GM23338 (cell line): ENCODE measurements around the gene GPC6. TPM values are rescaled to one million over a fixed set of nuclear protein-coding genes. Genes with fewer than 3 reads are reported as not detected.

ENCODE experiments used
- ATAC-seq: fragments of 200-7000 bp; cut with Tn5 transposase; 3 replicates; pipeline ENCODE4 v1.9.1; 2020
- DNase-seq: peaks from one replicate; pipeline ENCODE4 v3.0.0-alpha.2; 2015; ENCODE audit warnings: low spot score
- H2AFZ ChIP-seq: fragments of 200-600 bp; sonication (generic); 2 replicates; pipeline ENCODE4 v1.8.0; 2016; ENCODE audit warnings: antibody characterized with exemption, mild to moderate bottlenecking, moderate library complexity
- H3F3A ChIP-seq: fragments of 200-600 bp; sonication (generic); replicated peaks from 2 replicates; pipeline ENCODE4 v1.8.0; 2017; ENCODE audit warnings: antibody characterized with exemption, mixed run types, low read depth
- H3K27ac ChIP-seq: fragments of 200-600 bp; sonication (generic); 2 replicates; pipeline ENCODE4 v1.6.1; 2016; ENCODE audit warnings: low read depth
- H3K27me3 ChIP-seq: fragments of 200-600 bp; sonication (generic); 2 replicates; pipeline ENCODE4 v1.8.0; 2016; ENCODE audit warnings: mild to moderate bottlenecking, mixed run types, moderate library complexity; ENCODE audit not compliant: insufficient read depth
- H3K36me3 ChIP-seq: fragments of 200-600 bp; sonication (generic); 2 replicates; pipeline ENCODE4 v1.8.0; 2016; ENCODE audit warnings: mild to moderate bottlenecking; ENCODE audit not compliant: insufficient read depth
- H3K4me1 ChIP-seq: fragments of 200-600 bp; sonication (generic); 2 replicates; pipeline ENCODE4 v1.8.0; 2016; ENCODE audit warnings: mild to moderate bottlenecking, moderate library complexity; ENCODE audit not compliant: insufficient read depth
- H3K4me2 ChIP-seq: fragments of 200-600 bp; sonication (generic); 2 replicates; pipeline ENCODE4 v1.7.1; 2017; ENCODE audit warnings: mixed run types
- H3K4me3 ChIP-seq: fragments of 200-600 bp; sonication (generic); 2 replicates; pipeline ENCODE4 v1.6.1; 2016; ENCODE audit warnings: mixed run types
- H3K79me2 ChIP-seq: fragments of 200-600 bp; sonication (generic); replicated peaks from 2 replicates; pipeline ENCODE4 v1.8.0; 2017; ENCODE audit warnings: mild to moderate bottlenecking; ENCODE audit not compliant: insufficient read depth
- H3K9me2 ChIP-seq: fragments of 200-600 bp; sonication (generic); 2 replicates; pipeline ENCODE4 v1.8.0; 2017; ENCODE audit not compliant: insufficient read depth
- H4K20me1 ChIP-seq: fragments of 200-600 bp; sonication (generic); replicated peaks from 2 replicates; pipeline ENCODE4 v1.8.0; 2017; ENCODE audit warnings: mild to moderate bottlenecking; ENCODE audit not compliant: insufficient read depth
- H3K27ac Mint-ChIP-seq: 2 replicates; pipeline ENCODE4 v1.8.0; 2020; ENCODE audit warnings: inconsistent platforms, mild to moderate bottlenecking, moderate library complexity, mixed read lengths
- H3K27me3 Mint-ChIP-seq: 3 replicates; pipeline ENCODE4 v1.8.0; 2022; ENCODE audit warnings: low read depth, mild to moderate bottlenecking, moderate library complexity, mixed read lengths, inconsistent platforms; ENCODE audit not compliant: insufficient read depth, poor library complexity
- H3K36me3 Mint-ChIP-seq: 3 replicates; pipeline ENCODE4 v1.8.0; 2021; ENCODE audit warnings: low read depth, mild to moderate bottlenecking, inconsistent platforms, moderate library complexity, mixed read lengths
- H3K4me1 Mint-ChIP-seq: 3 replicates; pipeline ENCODE4 v1.8.0; 2020; ENCODE audit warnings: mild to moderate bottlenecking, inconsistent platforms, mixed read lengths
- H3K4me3 Mint-ChIP-seq: 3 replicates; pipeline ENCODE4 v1.8.0; 2021; ENCODE audit warnings: moderate library complexity, mild to moderate bottlenecking, inconsistent platforms, mixed read lengths
- H3K9me3 Mint-ChIP-seq: 3 replicates; pipeline ENCODE4 v1.8.0; 2020; ENCODE audit warnings: moderate library complexity, mild to moderate bottlenecking, inconsistent platforms, mixed read lengths
- EZH2phosphoT487 ChIP-seq: fragments of 200-600 bp; sonication (generic); IDR thresholded peaks from one replicate; pipeline ENCODE4 v1.8.1; 2018; ENCODE audit warnings: antibody characterized with exemption; ENCODE audit not compliant: unreplicated experiment
- JUNB ChIP-seq: IDR thresholded peaks from one replicate; pipeline ENCODE4 v1.6.1; 2016; ENCODE audit warnings: antibody characterized with exemption; ENCODE audit not compliant: unreplicated experiment
- NANOG ChIP-seq: IDR thresholded peaks from 2 replicates; pipeline ENCODE4 v1.6.1; 2016; ENCODE audit warnings: antibody characterized with exemption, borderline replicate concordance
- ZNF114 ChIP-seq: fragments of 250-450 bp; sonication (Bioruptor Pico); IDR thresholded peaks from 2 replicates; pipeline ENCODE4 v1.5.0; 2020; ENCODE audit warnings: mild to moderate bottlenecking, moderate library complexity
- polyA plus RNA-seq: library from polyadenylated mRNA; unstranded; fragments of >200 nt; fragmentation: Nextera tagmentation; extraction: Ambion mirVana; gene quantifications from 2 replicates; pipeline ENCODE4 v1.2.1, GENCODE V29; 2016
- total RNA-seq: library from RNA; depleted of rRNA; stranded (reverse); fragments of >200 nt; shearing (Covaris generic); gene quantifications from 2 replicates; pipeline ENCODE4 v1.2.3, GENCODE V29; 2014
- TF ChIP-seq, protein P1 (sequence below): IDR thresholded peaks from 2 replicates; pipeline ENCODE4 v1.6.1; 2016; ENCODE audit warnings: antibody characterized with exemption
- TF ChIP-seq, protein P2 (sequence below): fragments of 250-450 bp; sonication (Bioruptor Pico); IDR thresholded peaks from 2 replicates; pipeline ENCODE4 v1.5.0; 2020; ENCODE audit warnings: mild to moderate bottlenecking, moderate library complexity
- TF ChIP-seq, protein P3 (sequence below), 2 experiments: fragments of 200-600 bp in 1 of 2; sonication (generic) in 1 of 2; conservative IDR thresholded peaks; 2 replicates each; pipeline versions ENCODE4 v1.5.1 to v1.6.1; 2016 to 2017; ENCODE audit warnings: antibody characterized with exemption in 2 of 2, low read depth in 2 of 2, mild to moderate bottlenecking in 2 of 2, moderate library complexity in 1 of 2

GPC6 gene
- total and polyA plus RNA-seq, 2 experiments from 2014 or later, result 6.4 to 28.6 TPM

DNA sequence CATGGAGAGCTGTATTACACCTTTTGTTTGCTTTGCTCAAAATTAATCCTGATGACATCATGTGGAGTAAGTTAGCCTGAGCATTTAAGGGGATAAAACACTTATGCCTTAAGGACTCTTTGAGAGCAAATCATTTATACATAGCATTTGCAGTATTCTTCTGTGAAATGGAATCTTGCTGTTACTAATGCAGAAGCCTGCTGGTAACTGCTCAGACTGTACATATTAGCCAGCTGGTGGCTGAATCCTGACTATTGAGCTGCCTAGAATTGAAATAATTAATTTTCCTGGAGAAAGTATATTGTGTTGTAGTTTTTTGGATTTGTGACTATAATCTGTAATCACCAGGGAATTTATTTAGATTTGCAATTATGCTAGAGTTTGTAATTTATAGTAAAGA lies 363.2 kb downstream of the GPC6 start:
- Histone ChIP-seq H3K27me3 (no peaks in the 10 kb centered on the region), H3F3A (no peaks in the 10 kb centered on the region), H3K79me2 (no peaks in the 10 kb centered on the region), H2AFZ (no peak overlapping the region), H3K36me3 (no peaks in the 10 kb centered on the region), H3K4me1 (no peaks in the 10 kb centered on the region), H3K4me2 (no peak overlapping the region), H3K4me3 (no peak overlapping the region), H4K20me1 (no peaks in the 10 kb centered on the region), H3K9me2 (no peaks in the 10 kb centered on the region), H3K27ac (no peak overlapping the region)
- ATAC-seq, result no peak
- Mint-ChIP-seq H3K27ac (no peak overlapping the region), H3K9me3 (no peaks in the 10 kb centered on the region), H3K27me3 (peaks cover 1% of the 10 kb centered on the region), H3K36me3 (no peaks in the 10 kb centered on the region), H3K4me3 (no peak overlapping the region), H3K4me1 (no peaks in the 10 kb centered on the region)
- TF ChIP-seq EZH2phosphoT487 (no peak), NANOG (no peak), JUNB (no peak), ZNF114 (CRISPR knock-in tag) (no peak)
- TF ChIP-seq, protein P1, sequence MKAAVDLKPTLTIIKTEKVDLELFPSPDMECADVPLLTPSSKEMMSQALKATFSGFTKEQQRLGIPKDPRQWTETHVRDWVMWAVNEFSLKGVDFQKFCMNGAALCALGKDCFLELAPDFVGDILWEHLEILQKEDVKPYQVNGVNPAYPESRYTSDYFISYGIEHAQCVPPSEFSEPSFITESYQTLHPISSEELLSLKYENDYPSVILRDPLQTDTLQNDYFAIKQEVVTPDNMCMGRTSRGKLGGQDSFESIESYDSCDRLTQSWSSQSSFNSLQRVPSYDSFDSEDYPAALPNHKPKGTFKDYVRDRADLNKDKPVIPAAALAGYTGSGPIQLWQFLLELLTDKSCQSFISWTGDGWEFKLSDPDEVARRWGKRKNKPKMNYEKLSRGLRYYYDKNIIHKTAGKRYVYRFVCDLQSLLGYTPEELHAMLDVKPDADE, result no peak
- TF ChIP-seq, protein P2, sequence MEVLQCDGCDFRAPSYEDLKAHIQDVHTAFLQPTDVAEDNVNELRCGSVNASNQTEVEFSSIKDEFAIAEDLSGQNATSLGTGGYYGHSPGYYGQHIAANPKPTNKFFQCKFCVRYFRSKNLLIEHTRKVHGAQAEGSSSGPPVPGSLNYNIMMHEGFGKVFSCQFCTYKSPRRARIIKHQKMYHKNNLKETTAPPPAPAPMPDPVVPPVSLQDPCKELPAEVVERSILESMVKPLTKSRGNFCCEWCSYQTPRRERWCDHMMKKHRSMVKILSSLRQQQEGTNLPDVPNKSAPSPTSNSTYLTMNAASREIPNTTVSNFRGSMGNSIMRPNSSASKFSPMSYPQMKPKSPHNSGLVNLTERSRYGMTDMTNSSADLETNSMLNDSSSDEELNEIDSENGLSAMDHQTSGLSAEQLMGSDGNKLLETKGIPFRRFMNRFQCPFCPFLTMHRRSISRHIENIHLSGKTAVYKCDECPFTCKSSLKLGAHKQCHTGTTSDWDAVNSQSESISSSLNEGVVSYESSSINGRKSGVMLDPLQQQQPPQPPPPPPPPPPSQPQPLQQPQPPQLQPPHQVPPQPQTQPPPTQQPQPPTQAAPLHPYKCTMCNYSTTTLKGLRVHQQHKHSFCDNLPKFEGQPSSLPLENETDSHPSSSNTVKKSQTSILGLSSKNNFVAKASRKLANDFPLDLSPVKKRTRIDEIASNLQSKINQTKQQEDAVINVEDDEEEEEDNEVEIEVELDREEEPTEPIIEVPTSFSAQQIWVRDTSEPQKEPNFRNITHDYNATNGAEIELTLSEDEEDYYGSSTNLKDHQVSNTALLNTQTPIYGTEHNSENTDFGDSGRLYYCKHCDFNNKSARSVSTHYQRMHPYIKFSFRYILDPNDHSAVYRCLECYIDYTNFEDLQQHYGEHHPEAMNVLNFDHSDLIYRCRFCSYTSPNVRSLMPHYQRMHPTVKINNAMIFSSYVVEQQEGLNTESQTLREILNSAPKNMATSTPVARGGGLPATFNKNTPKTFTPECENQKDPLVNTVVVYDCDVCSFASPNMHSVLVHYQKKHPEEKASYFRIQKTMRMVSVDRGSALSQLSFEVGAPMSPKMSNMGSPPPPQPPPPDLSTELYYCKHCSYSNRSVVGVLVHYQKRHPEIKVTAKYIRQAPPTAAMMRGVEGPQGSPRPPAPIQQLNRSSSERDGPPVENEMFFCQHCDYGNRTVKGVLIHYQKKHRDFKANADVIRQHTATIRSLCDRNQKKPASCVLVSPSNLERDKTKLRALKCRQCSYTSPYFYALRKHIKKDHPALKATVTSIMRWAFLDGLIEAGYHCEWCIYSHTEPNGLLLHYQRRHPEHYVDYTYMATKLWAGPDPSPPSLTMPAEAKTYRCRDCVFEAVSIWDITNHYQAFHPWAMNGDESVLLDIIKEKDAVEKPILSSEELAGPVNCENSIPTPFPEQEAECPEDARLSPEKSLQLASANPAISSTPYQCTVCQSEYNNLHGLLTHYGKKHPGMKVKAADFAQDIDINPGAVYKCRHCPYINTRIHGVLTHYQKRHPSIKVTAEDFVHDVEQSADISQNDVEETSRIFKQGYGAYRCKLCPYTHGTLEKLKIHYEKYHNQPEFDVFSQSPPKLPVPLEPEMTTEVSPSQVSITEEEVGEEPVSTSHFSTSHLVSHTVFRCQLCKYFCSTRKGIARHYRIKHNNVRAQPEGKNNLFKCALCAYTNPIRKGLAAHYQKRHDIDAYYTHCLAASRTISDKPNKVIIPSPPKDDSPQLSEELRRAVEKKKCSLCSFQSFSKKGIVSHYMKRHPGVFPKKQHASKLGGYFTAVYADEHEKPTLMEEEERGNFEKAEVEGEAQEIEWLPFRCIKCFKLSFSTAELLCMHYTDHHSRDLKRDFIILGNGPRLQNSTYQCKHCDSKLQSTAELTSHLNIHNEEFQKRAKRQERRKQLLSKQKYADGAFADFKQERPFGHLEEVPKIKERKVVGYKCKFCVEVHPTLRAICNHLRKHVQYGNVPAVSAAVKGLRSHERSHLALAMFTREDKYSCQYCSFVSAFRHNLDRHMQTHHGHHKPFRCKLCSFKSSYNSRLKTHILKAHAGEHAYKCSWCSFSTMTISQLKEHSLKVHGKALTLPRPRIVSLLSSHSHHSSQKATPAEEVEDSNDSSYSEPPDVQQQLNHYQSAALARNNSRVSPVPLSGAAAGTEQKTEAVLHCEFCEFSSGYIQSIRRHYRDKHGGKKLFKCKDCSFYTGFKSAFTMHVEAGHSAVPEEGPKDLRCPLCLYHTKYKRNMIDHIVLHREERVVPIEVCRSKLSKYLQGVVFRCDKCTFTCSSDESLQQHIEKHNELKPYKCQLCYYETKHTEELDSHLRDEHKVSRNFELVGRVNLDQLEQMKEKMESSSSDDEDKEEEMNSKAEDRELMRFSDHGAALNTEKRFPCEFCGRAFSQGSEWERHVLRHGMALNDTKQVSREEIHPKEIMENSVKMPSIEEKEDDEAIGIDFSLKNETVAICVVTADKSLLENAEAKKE (CRISPR knock-in tag), result no peak
- TF ChIP-seq, protein P3, sequence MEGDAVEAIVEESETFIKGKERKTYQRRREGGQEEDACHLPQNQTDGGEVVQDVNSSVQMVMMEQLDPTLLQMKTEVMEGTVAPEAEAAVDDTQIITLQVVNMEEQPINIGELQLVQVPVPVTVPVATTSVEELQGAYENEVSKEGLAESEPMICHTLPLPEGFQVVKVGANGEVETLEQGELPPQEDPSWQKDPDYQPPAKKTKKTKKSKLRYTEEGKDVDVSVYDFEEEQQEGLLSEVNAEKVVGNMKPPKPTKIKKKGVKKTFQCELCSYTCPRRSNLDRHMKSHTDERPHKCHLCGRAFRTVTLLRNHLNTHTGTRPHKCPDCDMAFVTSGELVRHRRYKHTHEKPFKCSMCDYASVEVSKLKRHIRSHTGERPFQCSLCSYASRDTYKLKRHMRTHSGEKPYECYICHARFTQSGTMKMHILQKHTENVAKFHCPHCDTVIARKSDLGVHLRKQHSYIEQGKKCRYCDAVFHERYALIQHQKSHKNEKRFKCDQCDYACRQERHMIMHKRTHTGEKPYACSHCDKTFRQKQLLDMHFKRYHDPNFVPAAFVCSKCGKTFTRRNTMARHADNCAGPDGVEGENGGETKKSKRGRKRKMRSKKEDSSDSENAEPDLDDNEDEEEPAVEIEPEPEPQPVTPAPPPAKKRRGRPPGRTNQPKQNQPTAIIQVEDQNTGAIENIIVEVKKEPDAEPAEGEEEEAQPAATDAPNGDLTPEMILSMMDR (conservative IDR thresholded peaks at IDR 0.05; ENCODE audit: low read depth in 2 of 2), result no peak
- no peak for DNase-seq
